ENCODE data around the gene AGAP1. TPM values are rescaled to one million over a fixed set of nuclear protein-coding genes. Genes with fewer than 3 reads are reported as not detected.

AGAP1 gene
- total RNA-seq, 2 experiments from 2014 or later = 1.6 to 2.4 TPM

- POLR2A ChIA-PET = no interaction called here
- CTCF ChIA-PET = no interaction called here
Measured at GRCh38 chr2:235485362-235485761, 8.5 kb upstream of the AGAP1 start.

GRCh38 chr2:235486729-235487128, 7.1 kb upstream of the AGAP1 start:
- CTCF ChIA-PET = interaction anchor here (1.2 kb wide), 1 partner anchor 9 kb away, joined by 3 read pairs; no protein-coding TSS in a partner anchor
- POLR2A ChIA-PET = no interaction called here

- ChIA-PET POLR2A (no interaction called here), CTCF (no interaction called here)
Measured at GRCh38 chr2:235489897-235490296, 3.9 kb upstream of the AGAP1 start.

- ChIA-PET CTCF (no interaction called here), POLR2A (no interaction called here)
Measured at GRCh38 chr2:235492850-235493344, 946 bp upstream of the AGAP1 start.

- ChIA-PET POLR2A (no interaction called here), CTCF (no interaction called here)
Measured at GRCh38 chr2:235493402-235493774, 455 bp upstream of the AGAP1 start.

GRCh38 chr2:235494716-235495372, 1.0 kb downstream of the AGAP1 start:
- ChIA-PET CTCF (no interaction called here), POLR2A (no interaction called here)

GRCh38 chr2:235495373-235496238, 1.8 kb downstream of the AGAP1 start:
- ChIA-PET CTCF (no interaction called here), POLR2A (no interaction called here)

GRCh38 chr2:235496239-235496621, 2.4 kb downstream of the AGAP1 start:
- ChIA-PET POLR2A (no interaction called here), CTCF (no interaction called here)

GRCh38 chr2:235497096-235497495, 3.3 kb downstream of the AGAP1 start:
- ChIA-PET POLR2A (no interaction called here), CTCF (no interaction called here)

GRCh38 chr2:235498541-235498940, 4.7 kb downstream of the AGAP1 start:
- ChIA-PET CTCF (no interaction called here), POLR2A (no interaction called here)

GRCh38 chr2:235498946-235499812, 5.3 kb downstream of the AGAP1 start:
- POLR2A ChIA-PET = no interaction called here
- CTCF ChIA-PET = no interaction called here

- ChIA-PET POLR2A (no interaction called here), CTCF (no interaction called here)
Measured at GRCh38 chr2:235500110-235500760, 6.4 kb downstream of the AGAP1 start.

GRCh38 chr2:235500761-235501672, 7.2 kb downstream of the AGAP1 start:
- ChIA-PET POLR2A (no interaction called here), CTCF (no interaction called here)

- ChIA-PET CTCF (no interaction called here), POLR2A (no interaction called here)
Measured at GRCh38 chr2:235501673-235502031, 7.8 kb downstream of the AGAP1 start.

- ChIA-PET CTCF (interaction anchor here (0.7 kb wide), 1 partner anchor 1035 kb away, joined by 4 read pairs; no protein-coding TSS in a partner anchor), POLR2A (no interaction called here)
Measured at GRCh38 chr2:235502336-235502735, 8.5 kb downstream of the AGAP1 start.

- ChIA-PET POLR2A (no interaction called here), CTCF (no interaction called here)
Measured at GRCh38 chr2:235504441-235505180, 10.8 kb downstream of the AGAP1 start.

- ChIA-PET POLR2A (no interaction called here), CTCF (no interaction called here)
Measured at GRCh38 chr2:235505181-235505741, 11.4 kb downstream of the AGAP1 start.

- CTCF ChIA-PET = no interaction called here
- POLR2A ChIA-PET = no interaction called here
Measured at GRCh38 chr2:235506291-235506996, 12.6 kb downstream of the AGAP1 start.
